ENCODE measurements around the gene FBN2. TPM values are rescaled to one million over a fixed set of nuclear protein-coding genes. Genes with fewer than 3 reads are reported as not detected.

Gene FBN2
- total RNA-seq, 1 experiment from 2014 or later, result 0.42 TPM

- TF ChIP-seq REST (IDR thresholded peaks at IDR 0.05; ENCODE audit: low read depth) (no peak), SP1 (IDR thresholded peaks at IDR 0.05; ENCODE audit: low read depth) (no peak), CTCF (IDR thresholded peaks at IDR 0.05 in 2 of 3, conservative IDR thresholded peaks at IDR 0.05 in 1 of 3; ENCODE audit: borderline replicate concordance in 1 of 3, insufficient read depth in 1 of 3, low read depth in 2 of 3, low read length in 2 of 3) (no peak), FOSL1 (IDR thresholded peaks at IDR 0.05; ENCODE audit: low read depth) (no peak)
Observed at GRCh38 chr5:128395073-128395472, 143.0 kb downstream of the FBN2 start (continued).

- H3K4me2 ChIP-seq (ENCODE audit: low read length), result no peak overlapping the region
- BruUV-seq (replicated peaks), result no TSS peak
- POLR2A ChIA-PET, result no interaction called here
- no peak for TF ChIP-seq SP1 (IDR thresholded peaks at IDR 0.05; ENCODE audit: low read depth)
- no peak for TF ChIP-seq MAX (IDR thresholded peaks at IDR 0.05)
- no peak for TF ChIP-seq EGR1 (IDR thresholded peaks at IDR 0.05; ENCODE audit: low read depth)
- no peak for TF ChIP-seq JUND (IDR thresholded peaks at IDR 0.05)
- TF ChIP-seq FOSL1 (IDR thresholded peaks at IDR 0.05; ENCODE audit: low read depth), result no peak
- no peak for TF ChIP-seq CTCF (IDR thresholded peaks at IDR 0.05 in 2 of 3, conservative IDR thresholded peaks at IDR 0.05 in 1 of 3; ENCODE audit: borderline replicate concordance in 1 of 3, insufficient read depth in 1 of 3, low read depth in 2 of 3, low read length in 2 of 3)
- TF ChIP-seq REST (IDR thresholded peaks at IDR 0.05; ENCODE audit: low read depth), result no peak
- no peak for TF ChIP-seq POLR2AphosphoS5 (IDR thresholded peaks at IDR 0.05; ENCODE audit: low read depth, low read length)
- TF ChIP-seq EZH2phosphoT487 (IDR thresholded peaks at IDR 0.05; ENCODE audit: borderline replicate concordance), result no peak
- TF ChIP-seq TCF7L2 (IDR thresholded peaks at IDR 0.05; ENCODE audit: borderline replicate concordance, extremely low read depth, insufficient read depth, insufficient read length), result no peak
- no peak for TF ChIP-seq ATF3 (IDR thresholded peaks at IDR 0.05)
Observed at GRCh38 chr5:128384068-128384467, 154.0 kb downstream of the FBN2 start.

More at GRCh38 chr5:128384068-128384467, 154.0 kb downstream of the FBN2 start:
- no peaks in the 10 kb centered on the region for H4K20me1 ChIP-seq (ENCODE audit: insufficient read depth)
- H3K4me1 ChIP-seq (ENCODE audit: control insufficient read depth in 1 of 2, insufficient read depth in 2 of 2, low read length in 2 of 2), result no peaks in the 10 kb centered on the region
- no peak for DNase-seq (ENCODE audit: low read depth, low spot score)
- no peak overlapping the region for H3K9ac ChIP-seq (ENCODE audit: low read length)
- RAD21 ChIA-PET (ENCODE audit: low non-redundant PET in 1 of 2, low total read pairs in 2 of 2, uncharacterized antibody in 2 of 2, unreplicated experiment in 2 of 2), result no interaction called here
- H3K27ac ChIP-seq (ENCODE audit: low read depth, low read length), result no peak overlapping the region
- H3K36me3 ChIP-seq (ENCODE audit: control insufficient read depth in 1 of 2, insufficient read depth in 2 of 2, low read length in 2 of 2), result no peaks in the 10 kb centered on the region
- no peak overlapping the region for H2AFZ ChIP-seq (ENCODE audit: low read depth, low read length, poor library complexity, severe bottlenecking)
- no peaks in the 10 kb centered on the region for H3K9me3 ChIP-seq (ENCODE audit: control insufficient read depth in 1 of 2, insufficient read depth in 1 of 2, low read depth in 1 of 2, low read length in 2 of 2)
- no peaks in the 10 kb centered on the region for H3K9me2 ChIP-seq (ENCODE audit: insufficient read depth)
- CTCF ChIA-PET, result no interaction called here
- H3K4me3 ChIP-seq (replicated peaks in 1 of 2; ENCODE audit: low read depth in 1 of 2, low read length in 2 of 2), result no peak overlapping the region
- intact Hi-C loops (cut with micrococcal nuclease), result no loop called here
- no peak for ATAC-seq
- no peaks in the 10 kb centered on the region for H3K27me3 ChIP-seq (ENCODE audit: insufficient read depth, low read length)
- no peaks in the 10 kb centered on the region for H3K79me2 ChIP-seq (ENCODE audit: insufficient read depth, low read length)
